Measurements from ENCODE around the gene DTNB. TPM values are rescaled to one million over a fixed set of nuclear protein-coding genes. Genes with fewer than 3 reads are reported as not detected.

Gene DTNB
- total RNA-seq, 1 experiment from 2014 or later: 51.9 TPM

- Histone ChIP-seq H4K20me1 (ENCODE audit: insufficient read depth) (no peaks in the 10 kb centered on the region), H3K9me2 (ENCODE audit: insufficient read depth) (no peaks in the 10 kb centered on the region), H3K27ac (no peak overlapping the region), H3K27me3 (ENCODE audit: insufficient read depth, low read depth) (no peaks in the 10 kb centered on the region), H3F3A (ENCODE audit: insufficient read depth, low read depth) (no peaks in the 10 kb centered on the region; the same call in none of the 2 replicates), H3K4me2 (no peak overlapping the region), H3K79me2 (ENCODE audit: low read depth) (no peaks in the 10 kb centered on the region), H3K36me3 (ENCODE audit: low read depth) (no peaks in the 10 kb centered on the region), H3K4me1 (replicated peaks; ENCODE audit: insufficient read depth) (no peaks in the 10 kb centered on the region), H3K4me3 (no peak overlapping the region), H2AFZ (no peak overlapping the region), H3K9me3 (ENCODE audit: insufficient read depth, low read depth) (no peaks in the 10 kb centered on the region; the same call in 1 of the 2 replicates)
- intact Hi-C loops (cut with micrococcal nuclease; ENCODE audit: unreplicated experiment): no loop called here
- BruUV-seq (replicated peaks): no TSS peak
- no peak for DNase-seq
- TF ChIP-seq EZH2 (IDR thresholded peaks at IDR 0.05; ENCODE audit: low read depth): no peak
- TF ChIP-seq, protein P1, sequence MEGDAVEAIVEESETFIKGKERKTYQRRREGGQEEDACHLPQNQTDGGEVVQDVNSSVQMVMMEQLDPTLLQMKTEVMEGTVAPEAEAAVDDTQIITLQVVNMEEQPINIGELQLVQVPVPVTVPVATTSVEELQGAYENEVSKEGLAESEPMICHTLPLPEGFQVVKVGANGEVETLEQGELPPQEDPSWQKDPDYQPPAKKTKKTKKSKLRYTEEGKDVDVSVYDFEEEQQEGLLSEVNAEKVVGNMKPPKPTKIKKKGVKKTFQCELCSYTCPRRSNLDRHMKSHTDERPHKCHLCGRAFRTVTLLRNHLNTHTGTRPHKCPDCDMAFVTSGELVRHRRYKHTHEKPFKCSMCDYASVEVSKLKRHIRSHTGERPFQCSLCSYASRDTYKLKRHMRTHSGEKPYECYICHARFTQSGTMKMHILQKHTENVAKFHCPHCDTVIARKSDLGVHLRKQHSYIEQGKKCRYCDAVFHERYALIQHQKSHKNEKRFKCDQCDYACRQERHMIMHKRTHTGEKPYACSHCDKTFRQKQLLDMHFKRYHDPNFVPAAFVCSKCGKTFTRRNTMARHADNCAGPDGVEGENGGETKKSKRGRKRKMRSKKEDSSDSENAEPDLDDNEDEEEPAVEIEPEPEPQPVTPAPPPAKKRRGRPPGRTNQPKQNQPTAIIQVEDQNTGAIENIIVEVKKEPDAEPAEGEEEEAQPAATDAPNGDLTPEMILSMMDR (conservative IDR thresholded peaks at IDR 0.05): no peak
- ChIA-PET CTCF (no interaction called here), POLR2A (ENCODE audit: unreplicated experiment) (interaction anchor here (0.5 kb wide), 1 partner anchor 1361 kb away, joined by 6 read pairs; no protein-coding TSS in a partner anchor)
These were observed 199.5 kb downstream of the DTNB start for GRCh38 chr2:25473758-25474340.

- no peaks in the 10 kb centered on the region; the same call in none of the 2 replicates for H3F3A ChIP-seq (ENCODE audit: insufficient read depth, low read depth)
- H3K4me3 ChIP-seq: no peak overlapping the region
- H3K27me3 ChIP-seq (ENCODE audit: insufficient read depth, low read depth): no peaks in the 10 kb centered on the region
- no TSS peak for BruUV-seq (replicated peaks)
- DNase-seq: no peak
- no peaks in the 10 kb centered on the region for H3K36me3 ChIP-seq (ENCODE audit: low read depth)
- H3K27ac ChIP-seq: no peak overlapping the region
- CTCF ChIA-PET: no interaction called here
- no peak for TF ChIP-seq EZH2 (IDR thresholded peaks at IDR 0.05; ENCODE audit: low read depth)
- TF ChIP-seq, protein P1 (conservative IDR thresholded peaks at IDR 0.05): no peak
- no peak overlapping the region for H3K4me2 ChIP-seq
- H4K20me1 ChIP-seq (ENCODE audit: insufficient read depth): no peaks in the 10 kb centered on the region
- POLR2A ChIA-PET (ENCODE audit: unreplicated experiment): no interaction called here
- H3K4me1 ChIP-seq (replicated peaks; ENCODE audit: insufficient read depth): no peaks in the 10 kb centered on the region
- no peaks in the 10 kb centered on the region for H3K79me2 ChIP-seq (ENCODE audit: low read depth)
- H2AFZ ChIP-seq: no peak overlapping the region
- intact Hi-C loops (cut with micrococcal nuclease; ENCODE audit: unreplicated experiment): no loop called here
- H3K9me3 ChIP-seq (ENCODE audit: insufficient read depth, low read depth): no peaks in the 10 kb centered on the region; the same call in 1 of the 2 replicates
- no peaks in the 10 kb centered on the region for H3K9me2 ChIP-seq (ENCODE audit: insufficient read depth)
These were observed 200.2 kb downstream of the DTNB start for GRCh38 chr2:25473131-25473530.

DNA sequence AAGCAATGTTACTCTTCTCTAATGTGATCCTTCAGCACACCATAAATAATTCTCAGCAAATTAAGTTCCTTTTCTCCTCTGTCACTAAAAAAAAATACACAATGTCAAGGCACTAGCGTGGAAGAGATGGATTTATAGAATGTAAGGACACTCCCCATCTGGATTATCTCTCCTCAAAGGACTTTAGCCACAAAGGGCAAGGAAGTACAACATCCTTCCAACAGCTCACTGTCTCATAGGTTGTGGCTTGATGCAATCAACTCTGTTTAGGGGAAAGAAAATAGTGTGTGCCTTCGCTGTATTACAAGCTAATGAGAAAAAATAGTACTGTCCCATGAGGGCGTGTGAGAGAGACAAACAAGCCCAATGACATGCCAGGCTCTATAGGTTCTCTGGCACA is 202.6 kb downstream of the DTNB start:
- ChIA-PET POLR2A (ENCODE audit: unreplicated experiment) (no interaction called here), CTCF (no interaction called here)
- Histone ChIP-seq H3K27ac (no peak overlapping the region), H3K4me2 (no peak overlapping the region), H3K4me1 (replicated peaks; ENCODE audit: insufficient read depth) (no peaks in the 10 kb centered on the region), H3K36me3 (ENCODE audit: low read depth) (no peaks in the 10 kb centered on the region), H2AFZ (no peak overlapping the region), H3K27me3 (ENCODE audit: insufficient read depth, low read depth) (no peaks in the 10 kb centered on the region), H3K9me2 (ENCODE audit: insufficient read depth) (no peaks in the 10 kb centered on the region), H3K4me3 (no peak overlapping the region), H3K9me3 (ENCODE audit: insufficient read depth, low read depth) (no peaks in the 10 kb centered on the region), H3F3A (ENCODE audit: insufficient read depth, low read depth) (no peaks in the 10 kb centered on the region; the same call in none of the 2 replicates), H4K20me1 (ENCODE audit: insufficient read depth) (no peaks in the 10 kb centered on the region), H3K79me2 (ENCODE audit: low read depth) (no peaks in the 10 kb centered on the region)
- no TSS peak for BruUV-seq (replicated peaks)
- TF ChIP-seq, protein P1 (conservative IDR thresholded peaks at IDR 0.05): no peak
- no peak for TF ChIP-seq EZH2 (IDR thresholded peaks at IDR 0.05; ENCODE audit: low read depth)
- DNase-seq: no peak
- intact Hi-C loops (cut with micrococcal nuclease; ENCODE audit: unreplicated experiment): no loop called here

Data from PC-9 (cell line).